Glutamatergic neuron (in vitro differentiated cells): Measurements from ENCODE around the gene ALDH1A3. TPM values are rescaled to one million over a fixed set of nuclear protein-coding genes. Genes with fewer than 3 reads are reported as not detected.

Source experiments
- DNase-seq: peaks from one replicate; pipeline ENCODE4 v3.0.0; 2022
- H3K27ac Mint-ChIP-seq: one replicate; pipeline ENCODE4 v1.8.0; 2020; ENCODE audit warnings: mild to moderate bottlenecking, mixed read lengths, inconsistent platforms; ENCODE audit not compliant: unreplicated experiment
- H3K27me3 Mint-ChIP-seq: one replicate; pipeline ENCODE4 v1.8.0; 2020; ENCODE audit warnings: mild to moderate bottlenecking, moderate library complexity, mixed read lengths, inconsistent platforms; ENCODE audit not compliant: unreplicated experiment
- H3K36me3 Mint-ChIP-seq: one replicate; pipeline ENCODE4 v1.8.0; 2020; ENCODE audit warnings: mild to moderate bottlenecking, mixed read lengths, inconsistent platforms; ENCODE audit not compliant: unreplicated experiment
- H3K4me1 Mint-ChIP-seq: one replicate; pipeline ENCODE4 v1.8.0; 2020; ENCODE audit warnings: mild to moderate bottlenecking, low read depth, mixed read lengths, inconsistent platforms; ENCODE audit not compliant: unreplicated experiment
- H3K4me3 Mint-ChIP-seq: one replicate; pipeline ENCODE4 v1.8.0; 2020; ENCODE audit warnings: mild to moderate bottlenecking, mixed read lengths, inconsistent platforms; ENCODE audit not compliant: unreplicated experiment
- H3K9me3 Mint-ChIP-seq: one replicate; pipeline ENCODE4 v1.8.0; 2020; ENCODE audit warnings: mild to moderate bottlenecking, moderate library complexity, mixed read lengths, inconsistent platforms; ENCODE audit not compliant: unreplicated experiment
- long read RNA-seq: library from polyadenylated mRNA; unstranded; transcript quantifications from one replicate; pipeline ENCODE4 v2.0.0, GENCODE V29; 2020; ENCODE audit not compliant: unreplicated experiment
- total RNA-seq: library from RNA; stranded (reverse); fragmentation: NEBNext Ultra II Directional; extraction: Animal tissue kit (Norgen Biotek cat#: 25700); gene quantifications from one replicate; pipeline ENCODE4 v1.2.1, GENCODE V29; 2021; ENCODE audit not compliant: unreplicated experiment
- TF ChIP-seq, protein P1 (sequence below): fragments of 200-600 bp; sonication (generic); IDR thresholded peaks from one replicate; pipeline ENCODE4 v1.5.0; 2021; ENCODE audit not compliant: partially characterized antibody, unreplicated experiment

Gene ALDH1A3
- 2.8 TPM for total RNA-seq
- long read RNA-seq, partial matches to known transcripts, result 1 of 1 reads
- long read RNA-seq, other reads (novel, unspliced or antisense), result 0 of 1 reads

DNA sequence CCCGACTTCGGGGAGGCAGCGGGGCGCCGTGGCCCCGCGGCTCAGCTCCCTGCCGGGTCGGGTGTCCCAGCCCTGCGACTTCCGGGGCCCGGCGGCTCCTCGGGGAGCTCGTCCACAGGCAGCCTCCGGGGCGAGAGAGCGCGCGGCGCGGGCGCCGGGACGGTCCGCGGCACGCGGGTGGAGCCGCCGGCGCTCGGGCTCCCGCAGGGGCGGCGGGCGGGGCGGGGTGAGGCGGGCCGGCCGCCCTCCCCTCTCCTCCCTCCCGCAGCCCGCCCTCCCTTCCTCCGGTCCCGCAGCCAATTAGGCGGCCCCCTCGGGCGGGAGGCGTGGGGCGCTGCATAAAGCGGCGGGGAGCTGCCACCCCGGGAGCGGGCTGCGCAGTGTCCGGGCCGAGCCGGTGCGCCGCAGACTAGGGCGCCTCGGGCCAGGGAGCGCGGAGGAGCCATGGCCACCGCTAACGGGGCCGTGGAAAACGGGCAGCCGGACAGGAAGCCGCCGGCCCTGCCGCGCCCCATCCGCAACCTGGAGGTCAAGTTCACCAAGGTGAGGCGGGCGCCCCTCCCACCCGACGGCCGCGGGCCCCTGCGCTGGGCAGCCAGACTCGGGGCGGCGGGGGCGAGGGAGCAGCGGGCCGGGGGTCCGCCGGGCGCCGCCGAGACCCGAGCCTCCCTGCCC is at the start of gene ALDH1A3:
Gene ALDH1A3 (plus strand): TSS at position 368 of the 675 bp plus-strand sequence. CDS start 77 bp downstream, at position 445.
- peaks cover 21% of the 10 kb centered on the region for H3K27me3 Mint-ChIP-seq

DNA sequence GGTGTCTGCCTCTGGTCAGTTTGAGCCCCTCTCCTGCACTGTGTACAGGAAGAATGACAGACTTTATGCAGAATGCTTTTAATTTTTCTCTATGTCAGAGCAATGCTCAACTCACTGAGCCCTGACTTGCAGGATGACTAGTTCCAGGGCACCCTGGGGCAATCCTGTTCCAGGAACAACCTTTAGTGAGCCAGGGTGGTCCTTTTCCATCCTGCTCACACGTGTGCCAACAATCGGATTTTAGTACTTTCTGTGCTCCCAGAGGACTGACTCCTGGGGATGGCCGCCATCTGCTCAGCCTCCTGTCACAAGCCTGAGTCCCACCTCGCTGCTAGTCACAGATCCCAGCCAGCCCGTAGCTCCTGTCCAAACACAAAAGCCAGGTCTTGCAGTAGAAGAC is 48.2 kb upstream of the ALDH1A3 start:
- TF ChIP-seq, protein P1, sequence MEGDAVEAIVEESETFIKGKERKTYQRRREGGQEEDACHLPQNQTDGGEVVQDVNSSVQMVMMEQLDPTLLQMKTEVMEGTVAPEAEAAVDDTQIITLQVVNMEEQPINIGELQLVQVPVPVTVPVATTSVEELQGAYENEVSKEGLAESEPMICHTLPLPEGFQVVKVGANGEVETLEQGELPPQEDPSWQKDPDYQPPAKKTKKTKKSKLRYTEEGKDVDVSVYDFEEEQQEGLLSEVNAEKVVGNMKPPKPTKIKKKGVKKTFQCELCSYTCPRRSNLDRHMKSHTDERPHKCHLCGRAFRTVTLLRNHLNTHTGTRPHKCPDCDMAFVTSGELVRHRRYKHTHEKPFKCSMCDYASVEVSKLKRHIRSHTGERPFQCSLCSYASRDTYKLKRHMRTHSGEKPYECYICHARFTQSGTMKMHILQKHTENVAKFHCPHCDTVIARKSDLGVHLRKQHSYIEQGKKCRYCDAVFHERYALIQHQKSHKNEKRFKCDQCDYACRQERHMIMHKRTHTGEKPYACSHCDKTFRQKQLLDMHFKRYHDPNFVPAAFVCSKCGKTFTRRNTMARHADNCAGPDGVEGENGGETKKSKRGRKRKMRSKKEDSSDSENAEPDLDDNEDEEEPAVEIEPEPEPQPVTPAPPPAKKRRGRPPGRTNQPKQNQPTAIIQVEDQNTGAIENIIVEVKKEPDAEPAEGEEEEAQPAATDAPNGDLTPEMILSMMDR, result no peak
- Mint-ChIP-seq H3K4me1 (peaks cover 29% of the 10 kb centered on the region), H3K9me3 (peaks cover 6% of the 10 kb centered on the region), H3K4me3 (peak overlapping the region; percentile 55), H3K27ac (peak overlapping the region; percentile 95), H3K27me3 (no peaks in the 10 kb centered on the region), H3K36me3 (peaks cover 4% of the 10 kb centered on the region)
- peak; percentile 43 for DNase-seq

More for the DNA sequence above, at the start of gene ALDH1A3:
- peak within 1 kb of the TSS; percentile 85 for H3K4me3 Mint-ChIP-seq
- H3K4me1 Mint-ChIP-seq, result no peaks in the 10 kb centered on the region
- no peak within 1 kb of the TSS for H3K27ac Mint-ChIP-seq
- no peaks in the 10 kb centered on the region for H3K36me3 Mint-ChIP-seq
- DNase-seq, result peak; percentile 54
- TF ChIP-seq, protein P1, result no peak
- peaks cover 10% of the 10 kb centered on the region for H3K9me3 Mint-ChIP-seq

DNA sequence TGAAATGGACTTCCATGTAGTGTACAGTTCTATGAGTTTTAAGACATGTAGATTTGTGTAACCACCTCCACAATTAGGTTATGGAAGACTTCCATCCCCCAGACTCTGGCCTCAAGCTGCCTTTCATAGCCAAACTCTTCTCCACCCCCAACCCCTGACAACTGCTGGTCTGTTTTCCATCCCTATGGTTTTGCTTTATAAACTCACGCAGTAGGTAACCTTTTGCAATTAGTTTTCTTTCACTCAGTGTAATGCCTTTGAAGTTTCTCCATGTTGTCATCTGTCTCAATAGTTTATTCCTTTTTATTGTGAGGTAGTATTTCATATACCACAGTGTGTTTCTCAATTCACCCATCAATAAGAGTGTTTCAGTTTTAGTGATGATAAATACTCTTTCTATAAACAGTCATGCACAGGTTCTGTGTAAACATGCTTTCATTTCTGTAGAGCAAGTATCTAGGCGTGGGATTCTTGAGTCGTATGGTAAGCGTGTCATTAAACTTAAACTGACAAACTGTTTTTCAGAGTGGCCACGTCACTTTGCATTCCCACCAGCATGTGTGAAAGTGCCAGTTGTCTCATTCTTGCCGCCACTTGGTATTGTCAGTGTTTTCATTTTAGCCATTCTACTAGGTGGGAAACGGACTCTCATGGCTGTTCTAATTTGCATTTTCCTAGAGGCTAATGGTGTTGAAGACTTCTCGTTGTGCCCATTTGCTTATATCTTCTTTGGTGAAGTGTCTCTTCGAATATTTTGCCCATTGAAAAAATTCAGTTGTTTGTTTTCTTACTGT is 47.3 kb upstream of the ALDH1A3 start:
- Mint-ChIP-seq H3K27me3 (no peaks in the 10 kb centered on the region), H3K9me3 (peaks cover 6% of the 10 kb centered on the region), H3K27ac (peak overlapping the region; percentile 60), H3K4me1 (peaks cover 29% of the 10 kb centered on the region), H3K4me3 (no peak overlapping the region), H3K36me3 (peaks cover 2% of the 10 kb centered on the region)
- TF ChIP-seq, protein P1, result no peak
- DNase-seq, result no peak

DNA sequence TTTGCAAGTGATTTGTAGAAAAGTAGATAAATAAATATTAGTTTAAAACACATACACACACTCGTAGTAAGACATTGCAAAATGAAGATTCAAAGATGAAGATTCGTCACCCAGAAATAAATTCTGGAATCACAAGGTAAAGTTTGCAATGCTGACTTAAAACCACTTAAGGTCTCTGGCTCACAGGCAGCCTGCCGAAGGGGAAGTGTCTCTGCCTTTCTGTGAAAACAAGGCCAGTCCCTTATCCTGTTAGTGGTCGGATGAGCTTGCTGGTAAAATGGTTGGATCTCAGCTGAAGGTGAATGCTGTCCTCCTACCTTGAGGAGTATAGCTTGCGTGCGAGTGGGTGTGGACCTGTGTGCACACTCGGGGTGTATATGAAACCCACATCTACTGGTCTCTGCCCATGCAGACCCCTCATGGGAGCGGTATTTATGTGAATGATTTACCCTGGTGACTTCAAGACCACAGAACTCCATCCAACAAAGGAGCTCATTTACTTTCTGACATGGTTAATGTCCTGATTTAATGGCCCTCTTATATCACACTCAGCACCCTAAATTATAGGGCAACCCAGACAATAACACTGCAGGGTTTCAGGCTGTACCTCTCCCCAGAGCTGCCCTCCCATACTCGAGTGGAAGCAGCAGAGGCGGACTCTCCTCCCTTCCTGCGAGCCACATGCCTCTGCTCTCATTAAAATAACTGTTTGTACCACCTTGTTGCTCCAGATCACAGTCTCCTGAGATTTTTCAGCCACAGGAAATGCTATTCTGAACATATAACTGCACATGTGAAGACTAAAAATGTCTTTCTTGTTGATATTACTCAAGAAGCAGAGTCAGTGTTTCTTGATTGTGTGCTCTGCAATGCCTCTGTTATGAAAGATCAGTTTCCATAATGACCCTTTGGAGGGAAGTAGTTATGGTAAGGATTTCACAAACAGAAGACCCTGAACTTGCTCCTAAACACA is 45.9 kb upstream of the ALDH1A3 start:
- no peaks in the 10 kb centered on the region for H3K36me3 Mint-ChIP-seq
- H3K4me1 Mint-ChIP-seq, result peaks cover 29% of the 10 kb centered on the region
- TF ChIP-seq, protein P1, result no peak
- no peak for DNase-seq
- peak overlapping the region; percentile 26 for H3K27ac Mint-ChIP-seq
- H3K4me3 Mint-ChIP-seq, result no peak overlapping the region
- no peaks in the 10 kb centered on the region for H3K27me3 Mint-ChIP-seq
- H3K9me3 Mint-ChIP-seq, result peaks cover 6% of the 10 kb centered on the region
